ENCODE data around the gene HARS1. TPM values are rescaled to one million over a fixed set of nuclear protein-coding genes. Genes with fewer than 3 reads are reported as not detected.

Gene HARS1
- total and polyA plus RNA-seq, 2 of the 13 experiments (the other 11 are each of a cell fraction or from before 2014, with no cell fraction given) = 36.9 to 66.2 TPM

DNA sequence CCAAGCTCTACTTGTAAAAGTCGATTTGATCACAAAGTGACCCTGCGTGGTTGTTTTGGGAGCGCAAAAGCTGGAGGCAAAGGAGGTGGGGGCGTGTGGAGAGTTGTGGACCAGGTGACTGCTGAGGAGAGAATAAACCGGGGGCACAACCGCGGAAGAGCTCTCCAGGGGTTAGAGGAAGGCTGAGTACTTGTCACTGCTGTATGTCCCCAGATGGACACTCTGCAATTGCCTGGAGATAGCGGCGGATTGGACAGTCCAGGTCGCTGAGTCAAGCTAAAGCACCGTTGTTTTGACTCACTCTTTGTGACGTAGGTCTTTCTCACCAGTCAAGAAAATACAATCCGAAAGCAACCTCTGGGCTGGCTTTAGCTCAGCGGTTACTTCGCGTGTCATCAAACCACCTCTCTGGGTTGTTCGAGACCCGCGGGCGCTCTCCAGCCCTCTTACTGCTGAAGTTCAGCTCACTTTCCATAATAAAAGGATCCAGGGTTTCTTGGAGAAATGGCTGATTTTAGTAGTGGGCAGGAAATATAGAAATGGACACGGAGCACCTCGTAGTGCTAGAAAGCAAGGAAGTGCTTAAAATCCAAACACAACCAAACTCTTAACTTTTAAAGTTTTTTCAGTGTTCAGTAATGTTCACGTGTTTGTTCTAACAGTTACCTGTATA, 34.8 kb upstream of the HARS1 start (continued):
- TF ChIP-seq, protein P1, sequence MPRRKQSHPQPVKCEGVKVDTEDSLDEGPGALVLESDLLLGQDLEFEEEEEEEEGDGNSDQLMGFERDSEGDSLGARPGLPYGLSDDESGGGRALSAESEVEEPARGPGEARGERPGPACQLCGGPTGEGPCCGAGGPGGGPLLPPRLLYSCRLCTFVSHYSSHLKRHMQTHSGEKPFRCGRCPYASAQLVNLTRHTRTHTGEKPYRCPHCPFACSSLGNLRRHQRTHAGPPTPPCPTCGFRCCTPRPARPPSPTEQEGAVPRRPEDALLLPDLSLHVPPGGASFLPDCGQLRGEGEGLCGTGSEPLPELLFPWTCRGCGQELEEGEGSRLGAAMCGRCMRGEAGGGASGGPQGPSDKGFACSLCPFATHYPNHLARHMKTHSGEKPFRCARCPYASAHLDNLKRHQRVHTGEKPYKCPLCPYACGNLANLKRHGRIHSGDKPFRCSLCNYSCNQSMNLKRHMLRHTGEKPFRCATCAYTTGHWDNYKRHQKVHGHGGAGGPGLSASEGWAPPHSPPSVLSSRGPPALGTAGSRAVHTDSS (CRISPR knock-in tag; conservative IDR thresholded peaks at IDR 0.05) = no peak
- TF ChIP-seq PHF8 (CRISPR knock-in tag; IDR thresholded peaks at IDR 0.05) (0 out of 2 replicates have a peak, but pooled peaks have one; percentile 25), ZNF891 (CRISPR knock-in tag; IDR thresholded peaks at IDR 0.05) (no peak), RBM22 (optimal IDR thresholded peaks at IDR 0.05; ENCODE audit: low read length) (peak; percentile 97), HNF4A (CRISPR knock-in tag; IDR thresholded peaks at IDR 0.05) (no peak; the same call in 1 of the 2 replicates), ZNF24 (IDR thresholded peaks at IDR 0.05) (peak; percentile 100), PTBP1 (IDR thresholded peaks at IDR 0.05; ENCODE audit: low read depth, low read length, poor library complexity, severe bottlenecking) (no peak), FOSL1 (CRISPR knock-in tag; IDR thresholded peaks at IDR 0.05; ENCODE audit: borderline replicate concordance) (0 out of 2 replicates have a peak, but pooled peaks have one; percentile 46), ZNF567 (CRISPR knock-in tag; IDR thresholded peaks at IDR 0.05; ENCODE audit: borderline replicate concordance) (peak; percentile 80; the same call in 1 of the 2 replicates), ZNF264 (CRISPR knock-in tag; IDR thresholded peaks at IDR 0.05) (peak; percentile 73; the same call in 1 of the 2 replicates), LCORL (IDR thresholded peaks at IDR 0.05) (no peak), LCORL (CRISPR knock-in tag; IDR thresholded peaks at IDR 0.05) (peak; percentile 55; the same call in 1 of the 2 replicates), ZNF34 (CRISPR knock-in tag; IDR thresholded peaks at IDR 0.05; ENCODE audit: borderline replicate concordance) (no peak)
- TF ChIP-seq, protein P2, sequence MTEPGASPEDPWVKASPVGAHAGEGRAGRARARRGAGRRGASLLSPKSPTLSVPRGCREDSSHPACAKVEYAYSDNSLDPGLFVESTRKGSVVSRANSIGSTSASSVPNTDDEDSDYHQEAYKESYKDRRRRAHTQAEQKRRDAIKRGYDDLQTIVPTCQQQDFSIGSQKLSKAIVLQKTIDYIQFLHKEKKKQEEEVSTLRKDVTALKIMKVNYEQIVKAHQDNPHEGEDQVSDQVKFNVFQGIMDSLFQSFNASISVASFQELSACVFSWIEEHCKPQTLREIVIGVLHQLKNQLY (CRISPR knock-in tag; IDR thresholded peaks at IDR 0.05) = no peak
- TF ChIP-seq, protein P3, sequence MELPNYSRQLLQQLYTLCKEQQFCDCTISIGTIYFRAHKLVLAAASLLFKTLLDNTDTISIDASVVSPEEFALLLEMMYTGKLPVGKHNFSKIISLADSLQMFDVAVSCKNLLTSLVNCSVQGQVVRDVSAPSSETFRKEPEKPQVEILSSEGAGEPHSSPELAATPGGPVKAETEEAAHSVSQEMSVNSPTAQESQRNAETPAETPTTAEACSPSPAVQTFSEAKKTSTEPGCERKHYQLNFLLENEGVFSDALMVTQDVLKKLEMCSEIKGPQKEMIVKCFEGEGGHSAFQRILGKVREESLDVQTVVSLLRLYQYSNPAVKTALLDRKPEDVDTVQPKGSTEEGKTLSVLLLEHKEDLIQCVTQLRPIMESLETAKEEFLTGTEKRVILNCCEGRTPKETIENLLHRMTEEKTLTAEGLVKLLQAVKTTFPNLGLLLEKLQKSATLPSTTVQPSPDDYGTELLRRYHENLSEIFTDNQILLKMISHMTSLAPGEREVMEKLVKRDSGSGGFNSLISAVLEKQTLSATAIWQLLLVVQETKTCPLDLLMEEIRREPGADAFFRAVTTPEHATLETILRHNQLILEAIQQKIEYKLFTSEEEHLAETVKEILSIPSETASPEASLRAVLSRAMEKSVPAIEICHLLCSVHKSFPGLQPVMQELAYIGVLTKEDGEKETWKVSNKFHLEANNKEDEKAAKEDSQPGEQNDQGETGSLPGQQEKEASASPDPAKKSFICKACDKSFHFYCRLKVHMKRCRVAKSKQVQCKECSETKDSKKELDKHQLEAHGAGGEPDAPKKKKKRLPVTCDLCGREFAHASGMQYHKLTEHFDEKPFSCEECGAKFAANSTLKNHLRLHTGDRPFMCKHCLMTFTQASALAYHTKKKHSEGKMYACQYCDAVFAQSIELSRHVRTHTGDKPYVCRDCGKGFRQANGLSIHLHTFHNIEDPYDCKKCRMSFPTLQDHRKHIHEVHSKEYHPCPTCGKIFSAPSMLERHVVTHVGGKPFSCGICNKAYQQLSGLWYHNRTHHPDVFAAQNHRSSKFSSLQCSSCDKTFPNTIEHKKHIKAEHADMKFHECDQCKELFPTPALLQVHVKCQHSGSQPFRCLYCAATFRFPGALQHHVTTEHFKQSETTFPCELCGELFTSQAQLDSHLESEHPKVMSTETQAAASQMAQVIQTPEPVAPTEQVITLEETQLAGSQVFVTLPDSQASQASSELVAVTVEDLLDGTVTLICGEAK (IDR thresholded peaks at IDR 0.05) = no peak
- TF ChIP-seq, protein P3 (CRISPR knock-in tag; IDR thresholded peaks at IDR 0.05) = no peak; the same call in 1 of the 2 replicates
- TF ChIP-seq, protein P4, sequence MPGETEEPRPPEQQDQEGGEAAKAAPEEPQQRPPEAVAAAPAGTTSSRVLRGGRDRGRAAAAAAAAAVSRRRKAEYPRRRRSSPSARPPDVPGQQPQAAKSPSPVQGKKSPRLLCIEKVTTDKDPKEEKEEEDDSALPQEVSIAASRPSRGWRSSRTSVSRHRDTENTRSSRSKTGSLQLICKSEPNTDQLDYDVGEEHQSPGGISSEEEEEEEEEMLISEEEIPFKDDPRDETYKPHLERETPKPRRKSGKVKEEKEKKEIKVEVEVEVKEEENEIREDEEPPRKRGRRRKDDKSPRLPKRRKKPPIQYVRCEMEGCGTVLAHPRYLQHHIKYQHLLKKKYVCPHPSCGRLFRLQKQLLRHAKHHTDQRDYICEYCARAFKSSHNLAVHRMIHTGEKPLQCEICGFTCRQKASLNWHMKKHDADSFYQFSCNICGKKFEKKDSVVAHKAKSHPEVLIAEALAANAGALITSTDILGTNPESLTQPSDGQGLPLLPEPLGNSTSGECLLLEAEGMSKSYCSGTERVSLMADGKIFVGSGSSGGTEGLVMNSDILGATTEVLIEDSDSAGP (CRISPR knock-in tag; IDR thresholded peaks at IDR 0.05; ENCODE audit: borderline replicate concordance) = peak; percentile 44; the same call in 1 of the 2 replicates
